Colonic mucosa (tissue), 4 donors: ENCODE measurements around the gene MAK. TPM values are rescaled to one million over a fixed set of nuclear protein-coding genes. Genes with fewer than 3 reads are reported as not detected.

ENCODE experiments used
- DNase-seq: peaks from one replicate; pipeline ENCODE4 v3.0.0-alpha.2; 2020
- H3K27ac ChIP-seq: fragments of 200-600 bp; one replicate; pipeline ENCODE4 v1.8.0; 2021
- H3K27me3 ChIP-seq: fragments of 200-600 bp; one replicate; pipeline ENCODE4 v1.8.0; 2021
- H3K36me3 ChIP-seq: fragments of 200-600 bp; one replicate; pipeline ENCODE4 v1.8.0; 2021
- H3K4me1 ChIP-seq: fragments of 200-600 bp; one replicate; pipeline ENCODE4 v1.8.0; 2021; ENCODE audit warnings: mild to moderate bottlenecking
- H3K4me3 ChIP-seq: fragments of 200-600 bp; one replicate; pipeline ENCODE4 v1.8.0; 2021
- H3K9ac ChIP-seq, 2 donors: one replicate each; pipeline ENCODE4 v1.7.0; 2013; ENCODE audit warnings: control low read depth in 2 of 2, low read depth in 2 of 2, low read length in 2 of 2
- H3K9me3 ChIP-seq: fragments of 200-600 bp; one replicate; pipeline ENCODE4 v1.8.0; 2021
- intact Hi-C: fragments of 100-400 bp; cut with DNase I; formaldehyde crosslinking; loops from one replicate; pipeline ENCODE4 v1.14.1; 2022
- total RNA-seq, 2 donors: library from RNA; stranded (reverse); fragmentation: NEBNext Ultra II Directional in 1 of 2; extraction: Animal tissue kit (Norgen Biotek cat#: 25700) in 1 of 2; gene quantifications; one replicate each; pipeline ENCODE4 v1.2.1, GENCODE V29; 2021
- TF ChIP-seq, protein P1 (sequence below): fragments of 200-600 bp; IDR thresholded peaks from one replicate; pipeline ENCODE4 v1.8.0; 2022; ENCODE audit warnings: antibody characterized with exemption, mild to moderate bottlenecking
- donor health status: healthy.
- donor health status: DM: no; HTN: no; CAD: no.
- donor health status: DM: no; HTN: no; CAD: no.

MAK gene
- total RNA-seq, 2 donors from 2014 or later: not detected

DNA sequence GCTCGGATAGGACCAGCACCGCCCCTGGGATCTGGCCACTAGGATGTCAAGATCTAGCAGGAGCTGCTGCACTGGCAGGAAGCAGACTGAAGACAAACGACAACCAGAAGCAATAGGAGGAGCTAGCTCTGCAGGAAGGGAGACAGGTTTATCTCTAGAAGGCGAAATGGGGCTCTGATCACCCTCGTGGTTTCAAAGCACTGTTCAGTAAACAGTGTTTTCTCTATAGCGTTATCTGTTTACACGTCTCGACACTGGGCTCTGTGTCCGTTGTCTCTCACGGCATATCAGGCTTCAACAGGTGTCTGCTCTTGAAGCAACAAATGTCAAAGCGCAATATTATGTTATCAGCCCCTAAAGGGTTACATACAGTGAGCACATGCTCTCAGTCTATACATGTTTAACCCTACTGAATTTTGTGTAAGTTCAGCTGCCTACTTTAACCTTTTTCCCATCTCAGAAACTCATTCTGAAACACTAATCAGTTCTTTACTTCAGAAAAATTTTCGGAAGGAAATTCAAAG is 66.9 kb downstream of the MAK start:
- TF ChIP-seq, protein P1, sequence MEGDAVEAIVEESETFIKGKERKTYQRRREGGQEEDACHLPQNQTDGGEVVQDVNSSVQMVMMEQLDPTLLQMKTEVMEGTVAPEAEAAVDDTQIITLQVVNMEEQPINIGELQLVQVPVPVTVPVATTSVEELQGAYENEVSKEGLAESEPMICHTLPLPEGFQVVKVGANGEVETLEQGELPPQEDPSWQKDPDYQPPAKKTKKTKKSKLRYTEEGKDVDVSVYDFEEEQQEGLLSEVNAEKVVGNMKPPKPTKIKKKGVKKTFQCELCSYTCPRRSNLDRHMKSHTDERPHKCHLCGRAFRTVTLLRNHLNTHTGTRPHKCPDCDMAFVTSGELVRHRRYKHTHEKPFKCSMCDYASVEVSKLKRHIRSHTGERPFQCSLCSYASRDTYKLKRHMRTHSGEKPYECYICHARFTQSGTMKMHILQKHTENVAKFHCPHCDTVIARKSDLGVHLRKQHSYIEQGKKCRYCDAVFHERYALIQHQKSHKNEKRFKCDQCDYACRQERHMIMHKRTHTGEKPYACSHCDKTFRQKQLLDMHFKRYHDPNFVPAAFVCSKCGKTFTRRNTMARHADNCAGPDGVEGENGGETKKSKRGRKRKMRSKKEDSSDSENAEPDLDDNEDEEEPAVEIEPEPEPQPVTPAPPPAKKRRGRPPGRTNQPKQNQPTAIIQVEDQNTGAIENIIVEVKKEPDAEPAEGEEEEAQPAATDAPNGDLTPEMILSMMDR: no peak
- no peak overlapping the region for H3K9ac ChIP-seq
- no peak overlapping the region for H3K4me3 ChIP-seq
- intact Hi-C loops: no loop called here
- DNase-seq: no peak
- H3K36me3 ChIP-seq: no peaks in the 10 kb centered on the region
- no peaks in the 10 kb centered on the region for H3K27me3 ChIP-seq
- no peak overlapping the region for H3K27ac ChIP-seq
- H3K4me1 ChIP-seq: no peaks in the 10 kb centered on the region
- no peaks in the 10 kb centered on the region for H3K9me3 ChIP-seq

DNA sequence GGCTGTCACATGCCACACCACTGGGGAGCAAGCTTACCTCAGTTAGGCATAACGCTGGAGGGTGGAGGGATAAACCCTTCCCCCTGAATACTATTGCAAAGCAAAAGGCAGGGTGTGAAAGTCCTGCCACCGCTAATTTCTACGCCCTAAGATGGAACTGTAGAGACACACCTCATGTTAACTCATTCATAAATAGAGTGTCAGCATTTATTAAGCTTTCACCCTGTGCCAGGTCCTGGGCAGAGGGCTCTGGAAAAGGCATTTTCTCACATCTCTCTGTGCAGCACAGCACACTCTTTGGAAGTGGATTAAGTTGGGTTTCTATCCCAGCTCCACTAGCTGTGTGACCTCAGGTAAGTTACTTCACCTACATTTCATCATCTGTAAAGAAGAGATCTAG is 68.9 kb downstream of the MAK start:
- Histone ChIP-seq H3K4me3 (no peak overlapping the region), H3K9ac (no peak overlapping the region), H3K27me3 (no peaks in the 10 kb centered on the region), H3K9me3 (no peaks in the 10 kb centered on the region), H3K27ac (no peak overlapping the region), H3K4me1 (no peaks in the 10 kb centered on the region), H3K36me3 (no peaks in the 10 kb centered on the region)
- DNase-seq: no peak
- intact Hi-C loops: no loop called here
- TF ChIP-seq, protein P1: no peak

DNA sequence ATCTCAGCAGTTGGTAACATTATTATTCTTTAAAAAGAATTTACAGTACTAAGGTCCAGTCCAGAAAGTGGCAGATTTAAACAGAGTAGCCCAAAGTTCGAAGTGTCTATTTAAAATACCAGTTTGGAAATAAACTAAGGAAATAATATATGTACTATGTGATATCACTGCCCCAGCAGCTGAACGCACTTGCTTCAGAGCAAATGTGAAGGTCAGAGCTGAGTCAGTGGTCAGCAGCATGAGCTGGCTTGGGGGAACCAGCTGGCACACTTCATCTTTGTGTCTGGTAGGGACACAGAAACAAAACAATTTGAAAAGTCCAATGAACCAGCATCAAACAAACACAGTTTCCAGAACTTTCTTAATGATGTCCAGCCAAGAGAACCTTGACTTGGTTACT is 75.3 kb downstream of the MAK start:
- no peak overlapping the region for H3K27ac ChIP-seq
- H3K9me3 ChIP-seq: no peaks in the 10 kb centered on the region
- H3K4me1 ChIP-seq: no peaks in the 10 kb centered on the region
- no peak for DNase-seq
- H3K9ac ChIP-seq: no peak overlapping the region
- H3K4me3 ChIP-seq: no peak overlapping the region
- TF ChIP-seq, protein P1: no peak
- no peaks in the 10 kb centered on the region for H3K27me3 ChIP-seq
- no peaks in the 10 kb centered on the region for H3K36me3 ChIP-seq
- intact Hi-C loops: no loop called here

DNA sequence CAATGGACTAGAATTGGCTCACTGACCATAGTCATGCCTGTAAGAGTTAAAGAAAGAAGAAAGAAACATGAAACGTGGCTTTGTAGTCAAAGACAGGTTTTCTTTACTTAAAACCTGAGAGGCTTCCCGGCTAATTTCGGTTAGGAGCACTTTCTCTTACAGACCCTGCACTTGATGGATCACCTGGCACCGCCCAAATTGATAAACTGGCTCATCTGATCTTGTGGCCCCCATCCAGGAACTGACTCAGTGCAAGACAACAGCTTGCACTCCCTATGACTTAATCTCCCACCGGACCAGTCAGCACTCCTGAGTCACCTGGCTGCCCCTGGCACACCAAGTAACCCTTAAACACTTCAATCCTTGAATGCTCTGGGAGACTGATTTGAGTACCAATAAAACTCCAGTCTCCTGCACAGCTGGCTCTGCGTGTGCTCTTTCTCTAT is 78.4 kb downstream of the MAK start:
- no peaks in the 10 kb centered on the region for H3K4me1 ChIP-seq
- intact Hi-C loops: no loop called here
- DNase-seq: no peak

DNA sequence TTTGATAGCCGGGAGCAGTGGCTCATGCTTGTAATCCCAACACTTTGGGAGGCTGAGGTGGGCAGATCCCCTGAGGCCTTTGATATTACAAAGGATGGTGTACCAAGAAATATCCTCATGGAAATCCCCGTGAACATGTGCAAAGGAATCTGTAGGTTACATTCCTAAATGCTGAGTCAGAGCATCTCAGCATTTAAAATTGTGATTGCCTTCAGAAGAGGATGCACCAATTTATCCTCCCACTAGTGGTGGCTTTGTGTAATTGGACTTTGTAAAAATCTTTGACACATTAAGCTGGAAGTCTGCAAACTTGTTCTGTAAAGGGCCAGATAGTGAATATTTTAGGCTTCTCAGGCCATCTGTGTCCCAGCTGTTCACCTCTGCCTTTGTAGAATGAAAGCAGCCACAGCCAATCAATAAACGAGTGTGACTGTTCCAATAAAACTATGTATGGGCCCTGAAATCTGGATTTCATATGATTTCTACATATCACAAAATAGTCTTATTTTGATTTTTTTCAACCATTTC is 79.0 kb downstream of the MAK start:
- Histone ChIP-seq H3K27me3 (no peaks in the 10 kb centered on the region), H3K36me3 (no peaks in the 10 kb centered on the region), H3K27ac (no peak overlapping the region), H3K9me3 (no peaks in the 10 kb centered on the region), H3K4me1 (no peaks in the 10 kb centered on the region), H3K9ac (no peak overlapping the region), H3K4me3 (no peak overlapping the region)
- intact Hi-C loops: no loop called here
- TF ChIP-seq, protein P1: no peak
- no peak for DNase-seq

More for the DNA sequence above, 78.4 kb downstream of the MAK start:
- TF ChIP-seq, protein P1: no peak
- no peak overlapping the region for H3K9ac ChIP-seq
- no peaks in the 10 kb centered on the region for H3K9me3 ChIP-seq
- no peak overlapping the region for H3K27ac ChIP-seq
- no peaks in the 10 kb centered on the region for H3K27me3 ChIP-seq
- no peaks in the 10 kb centered on the region for H3K36me3 ChIP-seq
- no peak overlapping the region for H3K4me3 ChIP-seq
